H9 (cell line): Measurements from ENCODE around the gene LRRIQ4. TPM values are rescaled to one million over a fixed set of nuclear protein-coding genes. Genes with fewer than 3 reads are reported as not detected.

Experiments used
- DNase-seq: peaks from one replicate; pipeline ENCODE4 v3.0.0-alpha.2; 2017
- H2AFZ ChIP-seq: one replicate; pipeline ENCODE4 v1.6.1; 2013; ENCODE audit warnings: mild to moderate bottlenecking, low read length, control low read depth, moderate library complexity
- H2AK5ac ChIP-seq: 2 replicates; pipeline ENCODE4 v1.6.1; 2013; ENCODE audit warnings: low read length, control low read depth, mixed read lengths; ENCODE audit not compliant: insufficient read length
- H2BK120ac ChIP-seq: one replicate; pipeline ENCODE4 v1.6.1; 2013; ENCODE audit warnings: low read depth, mild to moderate bottlenecking, low read length, control low read depth, inconsistent platforms; ENCODE audit not compliant: poor library complexity, severe bottlenecking
- H2BK12ac ChIP-seq: 2 replicates; pipeline ENCODE4 v1.6.1; 2013; ENCODE audit warnings: low read length, control low read depth, mixed read lengths, low read depth; ENCODE audit not compliant: insufficient read length
- H2BK15ac ChIP-seq: 2 replicates; pipeline ENCODE4 v1.6.1; 2013; ENCODE audit warnings: low read depth, low read length, control low read depth
- H2BK20ac ChIP-seq: one replicate; pipeline ENCODE4 v1.6.1; 2013; ENCODE audit warnings: low read depth, mild to moderate bottlenecking, low read length, control low read depth, inconsistent platforms; ENCODE audit not compliant: poor library complexity, severe bottlenecking
- H2BK5ac ChIP-seq: 2 replicates; pipeline ENCODE4 v1.6.1; 2013; ENCODE audit warnings: low read length, control low read depth, mixed read lengths; ENCODE audit not compliant: insufficient read length
- H3K14ac ChIP-seq: 2 replicates; pipeline ENCODE4 v1.6.1; 2013; ENCODE audit warnings: low read length, control low read depth; ENCODE audit not compliant: insufficient read depth
- H3K18ac ChIP-seq: 2 replicates; pipeline ENCODE4 v1.6.1; 2013; ENCODE audit warnings: low read depth, mild to moderate bottlenecking, mixed read lengths, low read length, control low read depth; ENCODE audit not compliant: insufficient read length
- H3K23ac ChIP-seq: 2 replicates; pipeline ENCODE4 v1.6.1; 2013; ENCODE audit warnings: low read length, control low read depth, mixed read lengths, low read depth; ENCODE audit not compliant: insufficient read length
- H3K23me2 ChIP-seq: 2 replicates; pipeline ENCODE4 v1.6.1; 2013; ENCODE audit warnings: low read depth, mild to moderate bottlenecking, mixed read lengths, low read length, control low read depth; ENCODE audit not compliant: insufficient read length, poor library complexity, severe bottlenecking
- H3K27ac ChIP-seq: 2 replicates; pipeline ENCODE4 v1.5.1; 2013; ENCODE audit warnings: low read length, control low read depth, mixed read lengths, low read depth; ENCODE audit not compliant: insufficient read length
- H3K27me3 ChIP-seq: 2 replicates; pipeline ENCODE4 v1.6.1; 2013; ENCODE audit warnings: low read length, control low read depth, inconsistent platforms; ENCODE audit not compliant: insufficient read depth
- H3K4ac ChIP-seq: 2 replicates; pipeline ENCODE4 v1.6.1; 2013; ENCODE audit warnings: low read depth, mild to moderate bottlenecking, control low read depth, inconsistent platforms, low read length, moderate library complexity
- H3K4me1 ChIP-seq: 2 replicates; pipeline ENCODE4 v1.6.1; 2013; ENCODE audit warnings: low read length, control low read depth, inconsistent platforms; ENCODE audit not compliant: insufficient read depth
- H3K4me2 ChIP-seq: 2 replicates; pipeline ENCODE4 v1.6.1; 2013; ENCODE audit warnings: low read length, control low read depth, mixed read lengths; ENCODE audit not compliant: insufficient read length, insufficient read depth
- H3K56ac ChIP-seq: 2 replicates; pipeline ENCODE4 v1.6.1; 2013; ENCODE audit warnings: low read depth, mild to moderate bottlenecking, mixed read lengths, low read length, control low read depth; ENCODE audit not compliant: insufficient read length
- H3K79me1 ChIP-seq: 2 replicates; pipeline ENCODE4 v1.6.1; 2013; ENCODE audit warnings: low read depth, mild to moderate bottlenecking, moderate library complexity, low read length, control low read depth, inconsistent platforms; ENCODE audit not compliant: insufficient read depth, poor library complexity, severe bottlenecking
- H3K79me2 ChIP-seq: 2 replicates; pipeline ENCODE4 v1.6.1; 2013; ENCODE audit warnings: low read length, control low read depth, inconsistent platforms; ENCODE audit not compliant: insufficient read depth
- H3K9ac ChIP-seq: 2 replicates; pipeline ENCODE4 v1.6.1; 2013; ENCODE audit warnings: low read length, control low read depth, mixed read lengths; ENCODE audit not compliant: insufficient read length; ENCODE audit errors: extremely low read depth
- H3K9me3 ChIP-seq: one replicate; pipeline ENCODE4 v1.6.1; 2013; ENCODE audit warnings: low read depth, low read length, inconsistent platforms; ENCODE audit not compliant: control insufficient read depth
- H3T11ph ChIP-seq: one replicate; pipeline ENCODE4 v1.6.1; 2013; ENCODE audit warnings: mild to moderate bottlenecking, low read length, control low read depth, inconsistent platforms
- H4K20me1 ChIP-seq: one replicate; pipeline ENCODE4 v1.6.1; 2013; ENCODE audit not compliant: control insufficient read depth, insufficient read length, insufficient read depth
- H4K5ac ChIP-seq: 2 replicates; pipeline ENCODE4 v1.6.1; 2013; ENCODE audit warnings: low read depth, mild to moderate bottlenecking, mixed read lengths, low read length, control low read depth; ENCODE audit not compliant: insufficient read length
- H4K8ac ChIP-seq: replicated peaks from 2 replicates; pipeline ENCODE4 v1.6.1; 2013; ENCODE audit warnings: low read length, control low read depth, mixed read lengths, low read depth; ENCODE audit not compliant: insufficient read length
- H4K91ac ChIP-seq: 2 replicates; pipeline ENCODE4 v1.6.1; 2013; ENCODE audit warnings: low read depth, mild to moderate bottlenecking, moderate library complexity, mixed read lengths, low read length, control low read depth; ENCODE audit not compliant: insufficient read length
- H3K27ac Mint-ChIP-seq, 3 experiments: 2 replicates in 2 of 3; 3 replicates in 1 of 3; pipeline ENCODE4 v1.8.0; 2020 to 2021; ENCODE audit warnings: mixed read lengths in 3 of 3, mild to moderate bottlenecking in 1 of 3, moderate library complexity in 1 of 3
- H3K27me3 Mint-ChIP-seq: 2 replicates; pipeline ENCODE4 v1.8.0; 2021; ENCODE audit warnings: low read depth, mild to moderate bottlenecking, moderate library complexity, mixed read lengths
- H3K36me3 Mint-ChIP-seq, 3 experiments: 2 replicates in 2 of 3; 3 replicates in 1 of 3; pipeline ENCODE4 v1.8.0; 2020 to 2021; ENCODE audit warnings: low read depth in 3 of 3, mixed read lengths in 3 of 3; ENCODE audit not compliant: insufficient read depth in 1 of 3
- H3K4me1 Mint-ChIP-seq, 2 experiments: 2 replicates each; pipeline ENCODE4 v1.8.0; 2020; ENCODE audit warnings: mixed read lengths in 2 of 2
- H3K4me3 Mint-ChIP-seq, 2 experiments: 2 replicates in 1 of 2; 3 replicates in 1 of 2; pipeline ENCODE4 v1.8.0; 2020 to 2021; ENCODE audit warnings: mild to moderate bottlenecking in 2 of 2, mixed read lengths in 2 of 2, moderate library complexity in 1 of 2
- H3K9me3 Mint-ChIP-seq, 2 experiments: 2 replicates in 1 of 2; 3 replicates in 1 of 2; pipeline ENCODE4 v1.8.0; 2020; ENCODE audit warnings: mild to moderate bottlenecking in 2 of 2, mixed read lengths in 2 of 2, moderate library complexity in 1 of 2
- WGBS: extraction: QIAGEN DNeasy Blood & Tissue Kit; methylation state at CpG from one replicate; pipeline ENCODE4 v1.1.7; 2013; ENCODE audit warnings: missing lambda C conversion rate, low lambda C conversion rate, mixed read lengths; ENCODE audit not compliant: insufficient read length; ENCODE audit errors: extremely low coverage; 5-methylcytosine and 5-hydroxymethylcytosine counted together
- total RNA-seq: library from RNA; stranded (reverse); gene quantifications from 2 replicates; pipeline ENCODE4 v1.2.1, GENCODE V29; 2021
- TF ChIP-seq, protein P1 (sequence below): fragments of 200-600 bp; sonication (generic); conservative IDR thresholded peaks from 3 replicates; pipeline ENCODE4 v1.8.0; 2021; ENCODE audit warnings: antibody characterized with exemption, mild to moderate bottlenecking

Gene LRRIQ4
- total RNA-seq, 1 experiment from 2014 or later = not detected

DNA sequence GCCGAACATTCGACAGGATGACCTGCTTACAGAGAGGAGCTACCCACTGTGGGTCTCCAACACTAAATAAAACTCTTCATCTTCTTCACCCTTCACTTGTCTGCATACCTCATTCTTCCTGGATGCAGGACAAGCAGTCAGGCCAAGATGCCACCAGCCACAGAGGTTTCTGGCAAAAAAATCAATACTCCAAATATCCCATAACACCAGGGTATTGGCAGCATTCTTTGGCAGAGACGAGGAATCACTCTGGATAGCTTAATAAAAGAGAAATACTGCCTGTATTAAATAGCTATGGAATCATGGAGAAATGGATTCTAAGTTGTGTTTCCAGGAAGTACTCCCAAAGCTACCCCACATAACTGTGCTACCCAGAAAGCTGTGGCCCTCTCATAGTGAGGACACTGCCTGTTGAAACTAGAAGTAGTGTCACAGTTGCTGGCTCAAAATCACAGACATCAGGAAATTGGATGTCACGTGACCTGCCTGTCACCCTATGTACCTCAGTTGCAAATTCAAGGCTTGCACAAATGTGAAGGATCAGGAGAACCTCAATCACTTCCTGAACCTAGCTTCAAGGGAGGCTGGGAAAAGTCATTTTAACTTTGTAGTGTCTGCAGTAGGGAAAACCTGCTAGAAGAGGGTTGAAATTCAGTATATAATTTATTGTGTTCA, 68.0 kb downstream of the LRRIQ4 start:
- H3K36me3 Mint-ChIP-seq = no peaks in the 10 kb centered on the region
- no peaks in the 10 kb centered on the region for H3K9me3 Mint-ChIP-seq
- no peak overlapping the region for H2BK20ac ChIP-seq
- no peak overlapping the region for H4K8ac ChIP-seq
- TF ChIP-seq, protein P1, sequence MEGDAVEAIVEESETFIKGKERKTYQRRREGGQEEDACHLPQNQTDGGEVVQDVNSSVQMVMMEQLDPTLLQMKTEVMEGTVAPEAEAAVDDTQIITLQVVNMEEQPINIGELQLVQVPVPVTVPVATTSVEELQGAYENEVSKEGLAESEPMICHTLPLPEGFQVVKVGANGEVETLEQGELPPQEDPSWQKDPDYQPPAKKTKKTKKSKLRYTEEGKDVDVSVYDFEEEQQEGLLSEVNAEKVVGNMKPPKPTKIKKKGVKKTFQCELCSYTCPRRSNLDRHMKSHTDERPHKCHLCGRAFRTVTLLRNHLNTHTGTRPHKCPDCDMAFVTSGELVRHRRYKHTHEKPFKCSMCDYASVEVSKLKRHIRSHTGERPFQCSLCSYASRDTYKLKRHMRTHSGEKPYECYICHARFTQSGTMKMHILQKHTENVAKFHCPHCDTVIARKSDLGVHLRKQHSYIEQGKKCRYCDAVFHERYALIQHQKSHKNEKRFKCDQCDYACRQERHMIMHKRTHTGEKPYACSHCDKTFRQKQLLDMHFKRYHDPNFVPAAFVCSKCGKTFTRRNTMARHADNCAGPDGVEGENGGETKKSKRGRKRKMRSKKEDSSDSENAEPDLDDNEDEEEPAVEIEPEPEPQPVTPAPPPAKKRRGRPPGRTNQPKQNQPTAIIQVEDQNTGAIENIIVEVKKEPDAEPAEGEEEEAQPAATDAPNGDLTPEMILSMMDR = no peak
- H4K20me1 ChIP-seq = no peaks in the 10 kb centered on the region
- H4K91ac ChIP-seq = no peak overlapping the region
- H3K9ac ChIP-seq = no peak overlapping the region
- peaks cover 2% of the 10 kb centered on the region for H3K23me2 ChIP-seq
- H3K9me3 ChIP-seq = no peaks in the 10 kb centered on the region
- peaks cover 2 to 3% of the 10 kb centered on the region in 2 experiments for H3K4me1 Mint-ChIP-seq
- H2BK5ac ChIP-seq = no peak overlapping the region
- no peaks in the 10 kb centered on the region for H3K79me1 ChIP-seq
- no CpG with 5 or more reads among the region's 4 CpGs for WGBS
- no peaks in the 10 kb centered on the region for H3K79me2 ChIP-seq
- no peak overlapping the region for H3K23ac ChIP-seq
- no peak overlapping the region for H3K4ac ChIP-seq
- no peak overlapping the region for H3K4me2 ChIP-seq
- no peak overlapping the region for H3K27ac Mint-ChIP-seq
- H3K18ac ChIP-seq = no peak overlapping the region
- no peak overlapping the region for H2BK15ac ChIP-seq
- no peak overlapping the region for H3K27ac ChIP-seq
- no peak overlapping the region for H2BK120ac ChIP-seq
- no peak overlapping the region for H2AK5ac ChIP-seq
- no peak overlapping the region for H2AFZ ChIP-seq
- H3K27me3 ChIP-seq = no peaks in the 10 kb centered on the region
- H3K4me1 ChIP-seq = peaks cover 2% of the 10 kb centered on the region; the same call in 1 of the 2 replicates
- H3T11ph ChIP-seq = no peak overlapping the region
- H2BK12ac ChIP-seq = no peak overlapping the region
- no peak for DNase-seq
- H3K14ac ChIP-seq = no peak overlapping the region; the same call in 1 of the 2 replicates
- H3K56ac ChIP-seq = no peak overlapping the region
- no peak overlapping the region for H4K5ac ChIP-seq
- no peaks in the 10 kb centered on the region; the same call in 1 of the 2 replicates for H3K27me3 Mint-ChIP-seq
- H3K4me3 Mint-ChIP-seq = no peak overlapping the region
